CD4-positive, alpha-beta T cell (primary cell): ENCODE measurements around the gene BTBD9. TPM values are rescaled to one million over a fixed set of nuclear protein-coding genes. Genes with fewer than 3 reads are reported as not detected.

Experiments
- ATAC-seq: fragments of 200-7000 bp; cut with Tn5 transposase; one replicate; pipeline ENCODE4 v1.10.0; 2022; ENCODE audit warnings: mild to moderate bottlenecking; ENCODE audit not compliant: poor library complexity
- CTCF ChIA-PET: fragments of 350-600 bp; sonication (Branson Sonifier 250); formaldehyde crosslinking; loops from one replicate; lab custom pipeline; 2021; ENCODE audit warnings: antibody characterized with exemption, inconsistent platforms; lab: Charles Lee
- POLR2A ChIA-PET: fragments of 350-600 bp; sonication (Branson Sonifier 250); formaldehyde crosslinking; loops from one replicate; lab custom pipeline; 2021; ENCODE audit warnings: antibody characterized with exemption, inconsistent platforms; lab: Charles Lee
- DNase-seq, 14 experiments: peaks; one replicate each; pipeline ENCODE4 v3.0.0-alpha.2; 2013 to 2020; ENCODE audit warnings: mixed read lengths in 2 of 14
- H3K27ac ChIP-seq, 2 donors: one replicate each; pipeline versions ENCODE4 v1.5.1 to v1.7.0; 2013; ENCODE audit warnings: low read length in 2 of 2, low read depth in 1 of 2, mild to moderate bottlenecking in 1 of 2
- H3K27me3 ChIP-seq, 2 experiments: 1 replicate in 1 of 2; 2 replicates in 1 of 2; pipeline versions ENCODE4 v1.6.1 to v1.7.0; 2013; ENCODE audit warnings: low read length in 2 of 2, control low read depth in 1 of 2, mild to moderate bottlenecking in 1 of 2, moderate library complexity in 1 of 2; ENCODE audit not compliant: insufficient read depth in 2 of 2, control insufficient read depth in 1 of 2
- H3K36me3 ChIP-seq: one replicate; pipeline ENCODE4 v1.6.1; 2013; ENCODE audit warnings: low read length, control low read depth; ENCODE audit not compliant: insufficient read depth
- H3K4me1 ChIP-seq: one replicate; pipeline ENCODE4 v1.6.1; 2013; ENCODE audit warnings: low read length, control low read depth; ENCODE audit not compliant: insufficient read depth
- H3K4me3 ChIP-seq: one replicate; pipeline ENCODE4 v1.5.1; 2013; ENCODE audit warnings: mild to moderate bottlenecking, low read length, moderate library complexity
- H3K9me3 ChIP-seq, 2 experiments: 1 replicate in 1 of 2; 2 replicates in 1 of 2; pipeline versions ENCODE4 v1.6.1 to v1.7.0; 2013; ENCODE audit warnings: low read length in 2 of 2, mild to moderate bottlenecking in 2 of 2, control low read depth in 1 of 2, moderate library complexity in 1 of 2; ENCODE audit not compliant: control insufficient read depth in 1 of 2, insufficient read depth in 1 of 2
- H3K27ac Mint-ChIP-seq: one replicate; pipeline ENCODE4 v1.8.0; 2020; ENCODE audit warnings: mixed read lengths
- H3K27me3 Mint-ChIP-seq: one replicate; pipeline ENCODE4 v1.8.0; 2021; ENCODE audit warnings: mixed read lengths
- H3K36me3 Mint-ChIP-seq: one replicate; pipeline ENCODE4 v1.8.0; 2021; ENCODE audit warnings: low read depth, mixed read lengths
- H3K4me1 Mint-ChIP-seq: one replicate; pipeline ENCODE4 v1.8.0; 2021; ENCODE audit warnings: low read depth, mixed read lengths
- H3K4me3 Mint-ChIP-seq: one replicate; pipeline ENCODE4 v1.8.0; 2020; ENCODE audit warnings: mild to moderate bottlenecking, mixed read lengths
- H3K9me3 Mint-ChIP-seq: one replicate; pipeline ENCODE4 v1.8.0; 2020; ENCODE audit warnings: mixed read lengths
- intact Hi-C, 2 experiments: fragments of 100-400 bp; cut with DNase I in 1 of 2; cut with micrococcal nuclease in 1 of 2; formaldehyde crosslinking; loops; one replicate each; pipeline versions ENCODE4 v1.15.1 to v1.9.0; 2023 to 2025; cut with DNase I, micrococcal nuclease
- total RNA-seq, 174 experiments: library from RNA in 2 of 174; stranded (reverse) in 2 of 174; gene quantifications; one replicate each; pipeline ENCODE4 v1.2.3 and lab custom pipeline; 2021 to 2026
- TF ChIP-seq, protein P1 (sequence below): fragments of 200-600 bp; IDR thresholded peaks from one replicate; pipeline ENCODE4 v1.8.0; 2022; ENCODE audit warnings: antibody characterized with exemption, mild to moderate bottlenecking

Gene BTBD9
- total RNA-seq, 2 experiments from 2014 or later, result 58.7 to 59.3 TPM

- TF ChIP-seq, protein P1, sequence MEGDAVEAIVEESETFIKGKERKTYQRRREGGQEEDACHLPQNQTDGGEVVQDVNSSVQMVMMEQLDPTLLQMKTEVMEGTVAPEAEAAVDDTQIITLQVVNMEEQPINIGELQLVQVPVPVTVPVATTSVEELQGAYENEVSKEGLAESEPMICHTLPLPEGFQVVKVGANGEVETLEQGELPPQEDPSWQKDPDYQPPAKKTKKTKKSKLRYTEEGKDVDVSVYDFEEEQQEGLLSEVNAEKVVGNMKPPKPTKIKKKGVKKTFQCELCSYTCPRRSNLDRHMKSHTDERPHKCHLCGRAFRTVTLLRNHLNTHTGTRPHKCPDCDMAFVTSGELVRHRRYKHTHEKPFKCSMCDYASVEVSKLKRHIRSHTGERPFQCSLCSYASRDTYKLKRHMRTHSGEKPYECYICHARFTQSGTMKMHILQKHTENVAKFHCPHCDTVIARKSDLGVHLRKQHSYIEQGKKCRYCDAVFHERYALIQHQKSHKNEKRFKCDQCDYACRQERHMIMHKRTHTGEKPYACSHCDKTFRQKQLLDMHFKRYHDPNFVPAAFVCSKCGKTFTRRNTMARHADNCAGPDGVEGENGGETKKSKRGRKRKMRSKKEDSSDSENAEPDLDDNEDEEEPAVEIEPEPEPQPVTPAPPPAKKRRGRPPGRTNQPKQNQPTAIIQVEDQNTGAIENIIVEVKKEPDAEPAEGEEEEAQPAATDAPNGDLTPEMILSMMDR, result no peak
- no peak for DNase-seq
- intact Hi-C loops, result no loop called here
- H3K36me3 ChIP-seq, result no peaks in the 10 kb centered on the region
- no peak overlapping the region for H3K4me3 Mint-ChIP-seq
- no peaks in the 10 kb centered on the region for H3K27me3 Mint-ChIP-seq
- ATAC-seq, result no peak
- H3K27ac Mint-ChIP-seq, result no peak overlapping the region
- H3K36me3 Mint-ChIP-seq, result no peaks in the 10 kb centered on the region
- ChIA-PET POLR2A (no interaction called here), CTCF (interaction anchor here (1.3 kb wide), 1 partner anchor 15 kb away, joined by 3 read pairs; no protein-coding TSS in a partner anchor)
- H3K4me3 ChIP-seq, result no peak overlapping the region
- no peaks in the 10 kb centered on the region for H3K4me1 Mint-ChIP-seq
- no peaks in the 10 kb centered on the region for H3K9me3 Mint-ChIP-seq
- no peaks in the 10 kb centered on the region for H3K27me3 ChIP-seq
- no peak overlapping the region for H3K27ac ChIP-seq
- no peaks in the 10 kb centered on the region for H3K4me1 ChIP-seq
- no peaks in the 10 kb centered on the region for H3K9me3 ChIP-seq
These were observed 130.8 kb downstream of the BTBD9 start for GRCh38 chr6:38508894-38509293.

- H3K27ac Mint-ChIP-seq, result no peak overlapping the region
- ChIA-PET CTCF (interaction anchor here (1.3 kb wide), 1 partner anchor 14 kb away, joined by 3 read pairs; no protein-coding TSS in a partner anchor), POLR2A (no interaction called here)
- H3K4me3 Mint-ChIP-seq, result no peak overlapping the region
- Histone ChIP-seq H3K4me1 (no peaks in the 10 kb centered on the region), H3K36me3 (no peaks in the 10 kb centered on the region), H3K4me3 (no peak overlapping the region), H3K27me3 (no peaks in the 10 kb centered on the region), H3K9me3 (no peaks in the 10 kb centered on the region), H3K27ac (no peak overlapping the region)
- no peaks in the 10 kb centered on the region for H3K27me3 Mint-ChIP-seq
- no peak for ATAC-seq
- TF ChIP-seq, protein P1, result no peak
- intact Hi-C loops, result no loop called here
- H3K9me3 Mint-ChIP-seq, result no peaks in the 10 kb centered on the region
- H3K4me1 Mint-ChIP-seq, result no peaks in the 10 kb centered on the region
- H3K36me3 Mint-ChIP-seq, result no peaks in the 10 kb centered on the region
- no peak for DNase-seq
These were observed 131.4 kb downstream of the BTBD9 start for GRCh38 chr6:38508286-38508685.

GRCh38 chr6:38507173-38507572 lies 132.6 kb downstream of the BTBD9 start:
- DNase-seq (no peak), ATAC-seq (no peak)
- Mint-ChIP-seq H3K9me3 (no peaks in the 10 kb centered on the region), H3K27me3 (no peaks in the 10 kb centered on the region), H3K36me3 (no peaks in the 10 kb centered on the region), H3K27ac (no peak overlapping the region), H3K4me1 (no peaks in the 10 kb centered on the region), H3K4me3 (no peak overlapping the region)
- Histone ChIP-seq H3K4me3 (no peak overlapping the region), H3K27ac (no peak overlapping the region), H3K4me1 (no peaks in the 10 kb centered on the region), H3K36me3 (no peaks in the 10 kb centered on the region), H3K9me3 (no peaks in the 10 kb centered on the region), H3K27me3 (no peaks in the 10 kb centered on the region)
- TF ChIP-seq, protein P1, result no peak
- intact Hi-C loops, result no loop called here
- CTCF ChIA-PET, result interaction anchor here (1.2 kb wide), 1 partner anchor 13 kb away, joined by 4 read pairs; no protein-coding TSS in a partner anchor
- POLR2A ChIA-PET, result no interaction called here
